Measurements from ENCODE around the gene PARP15.
A peak's percentile ranks its signal among the peaks of the same experiment; 100 is the strongest.
"Not testable (repeated sequence)": the region's sequence is repeated elsewhere in the genome, so short reads cannot be mapped to it uniquely, and the experiment has no call there.

The PARP15 gene

DNA sequence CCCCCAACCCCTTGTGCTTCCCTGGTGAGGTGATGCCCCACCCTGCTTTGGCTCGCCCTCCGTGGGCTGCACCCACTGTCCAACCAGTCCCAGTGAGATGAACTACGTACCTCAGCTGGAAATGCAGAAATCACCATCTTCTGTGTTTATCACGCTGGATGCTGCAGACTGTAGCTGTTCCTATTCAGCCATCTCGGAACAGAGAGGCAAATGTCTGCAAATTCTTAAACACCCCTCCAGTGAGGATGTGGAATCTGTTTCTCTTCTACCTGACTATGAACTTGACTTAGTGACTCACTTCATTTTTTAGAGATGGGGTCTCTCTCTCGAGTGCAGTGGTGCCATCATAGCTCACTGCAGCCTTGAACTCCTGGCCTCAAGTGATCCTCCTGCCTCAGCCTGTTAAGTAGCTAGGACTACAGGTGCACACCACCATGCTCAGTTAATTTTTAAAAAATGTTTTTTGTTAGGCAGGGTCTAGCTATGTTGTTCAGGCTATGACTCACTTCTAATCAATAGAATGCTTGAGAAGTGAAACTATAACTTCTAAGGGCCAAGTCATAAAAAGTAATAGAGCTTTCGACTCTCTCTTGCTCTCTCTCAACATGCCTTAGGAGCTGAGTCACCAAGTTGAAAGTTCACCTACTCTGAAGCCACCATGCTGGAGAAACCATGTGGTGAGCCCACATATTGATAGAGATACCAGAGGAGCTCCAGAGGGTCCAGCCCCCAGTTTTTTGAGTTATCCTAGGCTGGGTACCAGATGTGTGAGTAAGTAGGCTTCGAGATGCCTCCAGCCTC lies 91.7 kb downstream of the PARP15 start:
- peak; percentile 44 for DNase-seq (ENCODE audit: low read depth)

DNA sequence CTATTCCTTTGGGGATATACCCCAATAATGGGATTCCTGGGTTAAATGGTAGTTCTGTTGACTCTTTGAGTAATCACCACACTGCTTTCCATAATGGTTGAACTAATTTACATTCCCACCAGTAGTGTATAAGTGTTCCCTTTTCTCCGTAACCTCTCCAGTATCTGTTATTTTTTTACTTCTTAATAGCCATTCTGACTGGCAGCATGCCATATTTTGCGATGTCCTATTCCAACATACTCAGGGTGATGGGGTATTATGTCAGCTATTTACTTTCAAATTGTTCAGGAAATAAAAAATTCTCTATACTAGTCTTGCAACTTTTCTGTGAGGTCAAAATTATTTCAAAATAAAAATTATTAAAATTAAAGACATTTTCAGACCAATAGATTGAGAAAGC lies 94.1 kb downstream of the PARP15 start:
- no peak for DNase-seq (ENCODE audit: low read depth)

- no peak for DNase-seq (ENCODE audit: low read depth)
These were observed 96.9 kb downstream of the PARP15 start for GRCh38 chr3:122674339-122674738.

DNA sequence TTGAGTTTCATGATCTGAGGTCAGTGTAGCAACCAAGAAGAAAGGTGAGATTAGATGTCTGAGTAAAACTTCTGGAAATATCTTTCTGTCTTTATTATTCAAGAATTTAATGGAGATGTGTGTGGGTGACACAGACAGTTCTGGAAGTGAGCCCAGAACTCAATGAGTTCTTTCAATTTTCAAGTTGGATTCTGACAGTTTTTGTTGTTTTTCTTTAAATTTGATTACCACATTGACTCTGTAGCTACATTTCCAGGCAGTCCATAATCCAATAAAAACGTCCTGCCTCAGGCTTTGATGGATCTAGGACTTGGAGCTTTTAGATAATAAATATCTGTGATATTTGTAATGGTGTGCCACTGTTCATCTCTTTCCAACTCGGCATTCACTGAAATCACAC lies 99.3 kb downstream of the PARP15 start:
- DNase-seq (ENCODE audit: low read depth): peak; percentile 80

DNA sequence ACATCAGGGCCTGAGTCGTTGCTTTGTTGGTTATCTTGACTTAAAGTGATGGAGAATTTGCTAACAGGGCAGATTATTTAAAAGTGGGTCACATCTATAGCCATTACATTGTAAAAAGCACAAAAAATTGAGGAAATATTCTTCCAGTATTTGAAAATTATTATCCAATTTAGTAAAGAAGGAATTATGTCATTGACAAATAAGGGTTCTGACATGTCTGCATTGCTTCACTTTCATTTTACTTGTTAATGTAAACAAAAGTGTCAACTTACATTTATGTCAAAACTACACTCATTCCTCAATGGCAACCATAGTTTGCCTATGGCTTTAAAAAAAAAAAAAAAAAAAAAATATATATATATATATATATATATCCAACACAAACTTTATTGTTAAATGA lies 99.8 kb downstream of the PARP15 start:
- DNase-seq (ENCODE audit: low read depth): peak; percentile 2

GRCh38 chr3:122678506-122678905 lies 101.1 kb downstream of the PARP15 start:
- no peak for DNase-seq (ENCODE audit: low read depth)

GRCh38 chr3:122679085-122679881 lies 101.8 kb downstream of the PARP15 start:
- peak; percentile 67 for DNase-seq (ENCODE audit: low read depth)

GRCh38 chr3:122679882-122680474 lies 102.5 kb downstream of the PARP15 start:
- DNase-seq (ENCODE audit: low read depth): peak; percentile 18

DNA sequence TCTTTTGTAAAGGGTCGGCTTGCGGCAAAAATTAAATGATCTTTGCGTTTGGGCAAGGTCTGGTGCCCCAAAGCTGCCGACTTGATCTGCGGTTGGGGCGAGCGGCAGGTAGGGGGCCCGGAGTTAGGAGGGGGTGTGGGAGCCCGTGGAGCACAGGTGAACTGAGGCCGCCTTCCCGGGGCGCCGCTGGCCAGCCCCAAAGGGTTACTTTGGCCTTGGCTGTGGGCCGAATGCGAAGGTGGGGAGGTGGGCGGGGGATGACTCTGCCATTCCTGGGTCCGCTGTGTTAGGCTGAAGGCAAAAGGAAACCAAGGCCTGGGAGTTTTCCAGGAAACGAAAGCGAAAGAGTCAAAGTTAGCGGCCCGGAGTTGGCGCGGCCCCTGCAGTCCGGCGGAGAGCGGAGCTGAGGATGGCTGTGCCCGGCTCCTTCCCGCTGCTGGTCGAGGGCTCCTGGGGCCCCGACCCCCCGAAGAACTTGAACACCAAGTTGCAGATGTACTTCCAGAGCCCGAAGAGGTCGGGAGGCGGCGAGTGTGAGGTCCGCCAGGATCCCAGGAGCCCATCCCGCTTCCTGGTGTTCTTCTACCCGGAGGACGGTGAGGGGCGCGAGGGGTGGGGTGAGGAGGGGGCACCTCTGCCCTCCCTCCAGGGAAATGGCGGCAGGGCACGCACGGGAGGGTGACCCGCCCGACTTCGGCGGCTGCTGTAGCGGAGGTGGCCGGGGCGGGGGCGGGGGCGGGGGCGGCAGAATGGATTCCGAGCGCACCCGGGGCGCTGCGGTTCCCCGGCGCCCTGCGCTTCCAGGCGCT lies 103.2 kb downstream of the PARP15 start, which contains the start of gene PARP14:
Gene PARP14, plus strand, starts transcription at position 365 of the 809 bp plus-strand sequence. Its CDS starts 45 bp downstream, at position 410.
- DNase-seq (ENCODE audit: low read depth): peak; percentile 69

GRCh38 chr3:122681284-122681973 lies 104.0 kb downstream of the PARP15 start:
- DNase-seq (ENCODE audit: low read depth): peak; percentile 6

DNA sequence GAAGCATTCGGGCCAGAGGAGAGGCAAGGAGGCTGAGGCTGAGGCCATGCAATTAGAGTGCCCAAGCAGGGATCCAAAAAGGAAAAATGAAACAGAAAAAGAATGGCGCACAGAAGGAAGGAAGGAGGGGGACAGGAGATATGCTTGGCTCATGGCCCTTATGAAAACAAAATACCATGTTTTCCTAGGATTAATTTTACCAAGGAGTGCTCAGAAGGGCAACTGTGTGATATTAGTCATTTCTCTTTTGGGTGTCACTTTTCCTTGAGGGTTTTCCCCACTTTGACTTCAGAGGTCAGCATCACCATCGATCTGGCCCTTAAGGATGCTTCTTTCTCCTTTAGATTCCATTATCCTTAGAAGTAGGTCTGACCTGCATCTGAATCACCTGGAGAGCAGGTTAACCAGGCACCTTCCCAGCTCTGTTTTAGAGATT lies 104.5 kb downstream of the PARP15 start:
- DNase-seq (ENCODE audit: low read depth): no peak

- not testable (repeated sequence) for DNase-seq (ENCODE audit: low read depth)
These were observed 105.4 kb downstream of the PARP15 start for GRCh38 chr3:122682778-122683411.

DNA sequence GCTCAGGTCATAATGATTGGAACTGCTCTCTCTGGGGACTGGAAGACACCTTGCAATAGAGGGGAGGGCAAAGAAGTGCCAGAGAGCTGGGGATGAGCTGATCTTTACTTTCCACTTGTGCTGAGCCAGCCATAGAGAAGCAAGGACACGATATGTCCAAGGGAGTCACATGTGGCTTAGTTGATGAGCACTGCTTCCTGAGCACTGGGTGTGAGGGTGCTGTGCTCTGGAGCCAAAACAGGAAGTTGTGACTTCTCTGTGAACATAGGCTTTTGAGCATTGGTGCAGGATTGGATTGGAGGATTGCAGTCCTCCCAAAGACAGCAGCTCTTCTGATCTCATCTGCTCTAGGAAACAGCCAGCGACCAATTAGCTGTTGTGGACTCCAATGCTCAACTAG lies 109.8 kb downstream of the PARP15 start:
- DNase-seq (ENCODE audit: low read depth): no peak

Measured in amniotic epithelial cell (primary cell).